Peyer's patch (tissue), 4 donors: ENCODE measurements around the gene ATP2B3.

Experiments
- CTCF ChIP-seq, 6 experiments: fragments of 450-650 bp in 4 of 6; fragments of 200-600 bp in 2 of 6; sonication (generic) in 1 of 6; IDR thresholded peaks; one replicate each; pipeline ENCODE4 v1.5.1; 2017 to 2019; ENCODE audit warnings: antibody characterized with exemption in 6 of 6, mild to moderate bottlenecking in 3 of 6, moderate library complexity in 1 of 6
- POLR2A ChIP-seq, 2 donors: fragments of 450-650 bp; IDR thresholded peaks; one replicate each; pipeline ENCODE4 v1.5.1; 2017; ENCODE audit warnings: antibody characterized with exemption in 2 of 2, mild to moderate bottlenecking in 2 of 2, moderate library complexity in 2 of 2

GRCh38 chrX:153477901-153478300 lies 39.5 kb upstream of the ATP2B3 start:
- TF ChIP-seq CTCF (IDR thresholded peaks at IDR 0.05) (no peak), POLR2A (IDR thresholded peaks at IDR 0.05) (no peak)
